ENCODE data around the gene MYO3B. TPM values are rescaled to one million over a fixed set of nuclear protein-coding genes. Genes with fewer than 3 reads are reported as not detected.

The MYO3B gene
- total and polyA plus RNA-seq, 7 donors, result 0.34 TPM; not detected in 6

- WGBS, 2 donors, result 71 to 82% methylated on average over 4 of the region's 4 CpGs
- Histone ChIP-seq H3K4me1 (peaks cover 0 to 41% (median 20%) of the 10 kb centered on the region in 4 donors), H3K36me3 (no peaks in the 10 kb centered on the region), H3K4me3 (no peak overlapping the region), H3K27ac (no peak overlapping the region), H3K9me3 (no peaks in the 10 kb centered on the region), H3K27me3 (no peaks in the 10 kb centered on the region)
- no peak for DNase-seq
- TF ChIP-seq POLR2AphosphoS5 (IDR thresholded peaks at IDR 0.05) (no peak), EP300 (IDR thresholded peaks at IDR 0.05) (no peak), POLR2A (IDR thresholded peaks at IDR 0.05) (no peak)
- TF ChIP-seq, protein P1, sequence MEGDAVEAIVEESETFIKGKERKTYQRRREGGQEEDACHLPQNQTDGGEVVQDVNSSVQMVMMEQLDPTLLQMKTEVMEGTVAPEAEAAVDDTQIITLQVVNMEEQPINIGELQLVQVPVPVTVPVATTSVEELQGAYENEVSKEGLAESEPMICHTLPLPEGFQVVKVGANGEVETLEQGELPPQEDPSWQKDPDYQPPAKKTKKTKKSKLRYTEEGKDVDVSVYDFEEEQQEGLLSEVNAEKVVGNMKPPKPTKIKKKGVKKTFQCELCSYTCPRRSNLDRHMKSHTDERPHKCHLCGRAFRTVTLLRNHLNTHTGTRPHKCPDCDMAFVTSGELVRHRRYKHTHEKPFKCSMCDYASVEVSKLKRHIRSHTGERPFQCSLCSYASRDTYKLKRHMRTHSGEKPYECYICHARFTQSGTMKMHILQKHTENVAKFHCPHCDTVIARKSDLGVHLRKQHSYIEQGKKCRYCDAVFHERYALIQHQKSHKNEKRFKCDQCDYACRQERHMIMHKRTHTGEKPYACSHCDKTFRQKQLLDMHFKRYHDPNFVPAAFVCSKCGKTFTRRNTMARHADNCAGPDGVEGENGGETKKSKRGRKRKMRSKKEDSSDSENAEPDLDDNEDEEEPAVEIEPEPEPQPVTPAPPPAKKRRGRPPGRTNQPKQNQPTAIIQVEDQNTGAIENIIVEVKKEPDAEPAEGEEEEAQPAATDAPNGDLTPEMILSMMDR (IDR thresholded peaks at IDR 0.05), result no peak
- intact Hi-C loops (cut with DNase I), result loop anchor here (5.0 to 10.0 kb wide), 2 partner anchors 90 to 213 kb away; partner anchors contain the start of gene SP5
Observed at GRCh38 chr2:170504810-170505145, 326.8 kb downstream of the MYO3B start.

DNA sequence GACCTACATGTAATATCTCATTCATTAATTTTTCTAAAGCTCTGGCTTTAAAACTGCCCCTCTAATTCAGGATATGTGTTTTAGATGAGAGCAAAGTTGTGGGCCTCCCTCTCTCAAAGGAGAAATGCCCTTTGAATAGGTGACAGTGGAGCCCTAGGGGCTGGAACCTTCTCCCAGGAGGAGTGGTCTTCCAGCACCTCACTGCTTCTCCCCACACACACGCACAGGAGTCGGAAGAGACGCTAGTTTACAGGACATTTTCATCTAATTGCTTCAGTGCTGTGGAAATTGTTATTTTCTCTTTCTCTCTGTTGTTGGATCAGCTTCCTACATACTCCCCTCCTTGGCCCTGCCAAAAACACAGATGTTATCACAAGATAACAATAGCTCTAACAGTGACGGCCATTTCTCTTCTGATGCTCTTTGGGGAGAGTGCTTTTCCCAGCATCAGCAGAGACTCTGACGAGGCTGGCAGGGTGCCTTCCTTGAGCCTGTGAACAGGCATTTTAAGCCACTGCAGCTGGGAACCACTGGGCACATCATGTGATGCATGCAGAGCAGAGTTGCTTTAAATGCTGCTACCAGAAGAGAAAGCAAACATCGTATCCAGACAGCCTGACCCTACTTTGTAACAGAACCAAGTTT lies 327.8 kb downstream of the MYO3B start:
- intact Hi-C loops (cut with DNase I), result loop anchor here (10.0 kb wide), 1 partner anchor 89 kb away; no protein-coding TSS in a partner anchor

GRCh38 chr2:170509452-170510193 lies 331.7 kb downstream of the MYO3B start:
- intact Hi-C loops (cut with DNase I), result loop anchor here (10.0 kb wide), 1 partner anchor 85 kb away; no protein-coding TSS in a partner anchor
- WGBS, 2 donors, result 78 to 87% methylated on average over 8 of the region's 8 CpGs
- DNase-seq, result no peak

More for the DNA sequence above, 327.8 kb downstream of the MYO3B start:
- Histone ChIP-seq H3K9me3 (no peaks in the 10 kb centered on the region), H3K27ac (peak overlapping the region; percentile 27 to 70 (median 44)), H3K4me3 (peak overlapping the region in 3 of 4 donors; percentile 0 to 22 (median 4)), H3K4me1 (peaks cover 0 to 41% (median 20%) of the 10 kb centered on the region in 4 donors), H3K27me3 (no peaks in the 10 kb centered on the region), H3K36me3 (no peaks in the 10 kb centered on the region)
- WGBS, 2 donors, result 55 to 69% methylated on average over 6 of the region's 6 CpGs
- no peak for TF ChIP-seq POLR2A (IDR thresholded peaks at IDR 0.05)
- peak in 3 of 4 donors; percentile 33 to 63 (median 41) for TF ChIP-seq POLR2AphosphoS5 (IDR thresholded peaks at IDR 0.05)
- DNase-seq, result peak; percentile 94

DNA sequence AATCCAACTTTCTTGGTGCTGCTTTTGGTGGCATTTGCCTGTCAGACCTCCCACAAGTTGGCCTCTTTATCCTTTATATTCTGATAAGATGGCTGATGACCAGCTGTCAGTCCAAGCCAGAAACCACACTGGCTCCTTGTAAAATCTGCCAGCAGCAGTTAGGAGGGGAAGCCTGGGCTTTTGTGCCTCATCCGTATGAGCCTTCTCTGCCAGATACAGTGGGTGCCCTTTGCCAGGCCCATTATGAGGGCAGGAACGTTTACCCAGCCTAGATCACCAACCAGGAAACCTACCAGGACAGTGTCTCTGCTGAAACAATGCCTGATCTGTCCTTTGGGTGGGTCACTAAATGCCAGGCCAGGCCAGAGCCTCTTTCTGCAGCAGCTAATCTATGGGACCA lies 334.3 kb downstream of the MYO3B start:
- H3K27me3 ChIP-seq, result no peaks in the 10 kb centered on the region
- no peak for DNase-seq
- no peaks in the 10 kb centered on the region for H3K36me3 ChIP-seq
- no peaks in the 10 kb centered on the region for H3K9me3 ChIP-seq
- 35 to 65% methylated on average over 2 of the region's 2 CpGs for WGBS, 2 donors
- H3K27ac ChIP-seq, result no peak overlapping the region
- no peak overlapping the region for H3K4me3 ChIP-seq
- TF ChIP-seq POLR2A (IDR thresholded peaks at IDR 0.05) (no peak), POLR2AphosphoS5 (IDR thresholded peaks at IDR 0.05) (no peak), EP300 (IDR thresholded peaks at IDR 0.05) (no peak)
- TF ChIP-seq, protein P1 (IDR thresholded peaks at IDR 0.05), result no peak
- peaks cover 0 to 5% (median 0%) of the 10 kb centered on the region in 4 donors for H3K4me1 ChIP-seq
- intact Hi-C loops (cut with DNase I), result no loop called here

More at GRCh38 chr2:170509452-170510193, 331.7 kb downstream of the MYO3B start:
- Histone ChIP-seq H3K36me3 (no peaks in the 10 kb centered on the region), H3K27ac (no peak overlapping the region), H3K4me3 (no peak overlapping the region), H3K9me3 (no peaks in the 10 kb centered on the region), H3K4me1 (peaks cover 0 to 26% (median 15%) of the 10 kb centered on the region in 4 donors), H3K27me3 (no peaks in the 10 kb centered on the region)
- TF ChIP-seq EP300 (IDR thresholded peaks at IDR 0.05) (no peak), POLR2AphosphoS5 (IDR thresholded peaks at IDR 0.05) (no peak), POLR2A (IDR thresholded peaks at IDR 0.05) (no peak)
- TF ChIP-seq, protein P1 (IDR thresholded peaks at IDR 0.05), result no peak

- no peak overlapping the region for H3K4me3 ChIP-seq
- no peak overlapping the region for H3K27ac ChIP-seq
- peak; percentile 73 for DNase-seq
- no peaks in the 10 kb centered on the region for H3K9me3 ChIP-seq
- H3K27me3 ChIP-seq, result no peaks in the 10 kb centered on the region
- intact Hi-C loops (cut with DNase I), result no loop called here
- no peaks in the 10 kb centered on the region for H3K36me3 ChIP-seq
- TF ChIP-seq EP300 (IDR thresholded peaks at IDR 0.05) (no peak), POLR2AphosphoS5 (IDR thresholded peaks at IDR 0.05) (peak in 2 of 4 donors; percentile 15 to 38), POLR2A (IDR thresholded peaks at IDR 0.05) (no peak)
- TF ChIP-seq, protein P1 (IDR thresholded peaks at IDR 0.05), result no peak
- WGBS, 2 donors, result 54 to 66% methylated on average over 5 of the region's 5 CpGs
- no peaks in the 10 kb centered on the region for H3K4me1 ChIP-seq
Observed at GRCh38 chr2:170514140-170514539, 336.2 kb downstream of the MYO3B start.

All from sigmoid colon (tissue), 7 donors.